A549 (cell line): Measurements from ENCODE around the gene VPS52.

Experiments
- MYC ChIP-seq: IDR thresholded peaks from 2 replicates; pipeline ENCODE4 v1.6.1; 2012; ENCODE audit warnings: mild to moderate bottlenecking, inconsistent platforms, low read length, improper control_type of control experiment, borderline replicate concordance
- TF ChIP-seq, protein P1 (sequence below): IDR thresholded peaks from 2 replicates; pipeline ENCODE4 v1.6.1; 2012
- TF ChIP-seq, protein P2 (sequence below): fragments of >200 bp; sonication (Bioruptor Twin); formaldehyde crosslinking; IDR thresholded peaks from 3 replicates; pipeline ENCODE4 v1.5.1; 2016

DNA sequence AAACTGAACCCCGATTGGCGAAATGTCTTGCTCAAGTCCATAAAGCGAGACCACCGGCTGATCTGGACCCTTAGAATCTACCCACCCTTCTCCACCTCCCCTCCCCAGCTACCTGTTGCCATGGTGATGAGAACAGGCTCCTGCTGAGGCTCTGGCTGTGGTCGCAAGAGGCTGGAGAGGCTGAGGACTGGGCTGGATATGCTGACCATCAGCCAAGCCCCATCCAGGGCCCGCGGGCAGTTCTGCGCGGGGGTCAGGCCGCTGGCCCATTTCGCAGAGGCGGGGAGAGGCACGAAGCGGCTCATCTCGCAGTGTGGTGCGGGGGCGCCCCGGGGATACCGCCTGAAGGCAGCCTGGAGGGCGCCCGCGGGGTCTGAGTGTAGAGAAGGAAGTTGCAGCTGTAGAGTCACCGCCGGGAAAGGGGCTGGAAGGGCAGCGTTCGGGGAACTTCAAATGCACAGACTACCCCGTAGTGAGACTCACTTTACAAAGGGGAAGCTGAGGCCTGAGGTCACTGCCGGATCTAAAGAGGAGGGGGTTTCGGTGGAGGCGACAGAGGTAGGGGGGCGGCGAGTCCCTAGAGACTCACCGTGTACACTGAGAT is 41.5 kb upstream of the VPS52 start:
- TF ChIP-seq, protein P1, sequence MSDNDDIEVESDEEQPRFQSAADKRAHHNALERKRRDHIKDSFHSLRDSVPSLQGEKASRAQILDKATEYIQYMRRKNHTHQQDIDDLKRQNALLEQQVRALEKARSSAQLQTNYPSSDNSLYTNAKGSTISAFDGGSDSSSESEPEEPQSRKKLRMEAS, result no peak
- TF ChIP-seq, protein P2, sequence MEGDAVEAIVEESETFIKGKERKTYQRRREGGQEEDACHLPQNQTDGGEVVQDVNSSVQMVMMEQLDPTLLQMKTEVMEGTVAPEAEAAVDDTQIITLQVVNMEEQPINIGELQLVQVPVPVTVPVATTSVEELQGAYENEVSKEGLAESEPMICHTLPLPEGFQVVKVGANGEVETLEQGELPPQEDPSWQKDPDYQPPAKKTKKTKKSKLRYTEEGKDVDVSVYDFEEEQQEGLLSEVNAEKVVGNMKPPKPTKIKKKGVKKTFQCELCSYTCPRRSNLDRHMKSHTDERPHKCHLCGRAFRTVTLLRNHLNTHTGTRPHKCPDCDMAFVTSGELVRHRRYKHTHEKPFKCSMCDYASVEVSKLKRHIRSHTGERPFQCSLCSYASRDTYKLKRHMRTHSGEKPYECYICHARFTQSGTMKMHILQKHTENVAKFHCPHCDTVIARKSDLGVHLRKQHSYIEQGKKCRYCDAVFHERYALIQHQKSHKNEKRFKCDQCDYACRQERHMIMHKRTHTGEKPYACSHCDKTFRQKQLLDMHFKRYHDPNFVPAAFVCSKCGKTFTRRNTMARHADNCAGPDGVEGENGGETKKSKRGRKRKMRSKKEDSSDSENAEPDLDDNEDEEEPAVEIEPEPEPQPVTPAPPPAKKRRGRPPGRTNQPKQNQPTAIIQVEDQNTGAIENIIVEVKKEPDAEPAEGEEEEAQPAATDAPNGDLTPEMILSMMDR, result no peak
- TF ChIP-seq MYC, result no peak
